Muscle of leg (tissue), 11 donors: ENCODE data around the gene ZNF821. TPM values are rescaled to one million over a fixed set of nuclear protein-coding genes. Genes with fewer than 3 reads are reported as not detected.
"Not testable (repeated sequence)": the region's sequence is repeated elsewhere in the genome, so short reads cannot be mapped to it uniquely, and the experiment has no call there.

Source experiments
- DNase-seq: peaks from one replicate; pipeline ENCODE4 v3.0.0; 2013
- H3K27ac ChIP-seq: one replicate; pipeline ENCODE4 v1.5.1; 2013; ENCODE audit warnings: mild to moderate bottlenecking, low read length, control low read depth
- H3K27me3 ChIP-seq: one replicate; pipeline ENCODE4 v1.6.1; 2013; ENCODE audit warnings: low read length; ENCODE audit not compliant: control insufficient read depth, insufficient read depth
- H3K36me3 ChIP-seq: one replicate; pipeline ENCODE4 v1.6.1; 2013; ENCODE audit warnings: low read length; ENCODE audit not compliant: control insufficient read depth, insufficient read depth
- H3K4me1 ChIP-seq: one replicate; pipeline ENCODE4 v1.6.1; 2013; ENCODE audit warnings: low read length; ENCODE audit not compliant: control insufficient read depth, insufficient read depth
- H3K4me3 ChIP-seq: one replicate; pipeline ENCODE4 v1.5.1; 2013; ENCODE audit warnings: low read length, control low read depth
- H3K9me3 ChIP-seq: replicated peaks from 2 replicates; pipeline ENCODE4 v1.6.1; 2013; ENCODE audit warnings: low read depth, low read length; ENCODE audit not compliant: control insufficient read depth
- WGBS: methylation state at CpG from one replicate; pipeline ENCODE4 v1.1.5; 2013; ENCODE audit warnings: missing lambda C conversion rate; ENCODE audit not compliant: insufficient coverage; 5-methylcytosine and 5-hydroxymethylcytosine counted together
- polyA plus RNA-seq, 8 donors: library from polyadenylated mRNA; unstranded; fragments of 120-200 nt; gene quantifications; one replicate each; pipeline versions ENCODE4 v1.2.1 to v1.2.3, GENCODE V29; 2013; ENCODE audit warnings: inconsistent platforms in 1 of 8, low replicate concordance in 1 of 8; ENCODE audit not compliant: insufficient read length in 8 of 8, insufficient read depth in 1 of 8
- total RNA-seq: library from RNA; stranded (reverse); fragments of 120-200 nt; gene quantifications from one replicate; pipeline ENCODE4 v1.2.4, GENCODE V29; 2013

The ZNF821 gene
- total and polyA plus RNA-seq, 9 donors, result 7.3 to 11.4 (median 8.7) TPM

GRCh38 chr16:71831698-71832097, 52.3 kb downstream of the ZNF821 start:
- not testable (repeated sequence) for DNase-seq, H3K27ac ChIP-seq, H3K9me3 ChIP-seq, H3K4me1 ChIP-seq, H3K36me3 ChIP-seq, H3K4me3 ChIP-seq, H3K27me3 ChIP-seq
- WGBS, result no CpG with 5 or more reads among the region's 3 CpGs

DNA sequence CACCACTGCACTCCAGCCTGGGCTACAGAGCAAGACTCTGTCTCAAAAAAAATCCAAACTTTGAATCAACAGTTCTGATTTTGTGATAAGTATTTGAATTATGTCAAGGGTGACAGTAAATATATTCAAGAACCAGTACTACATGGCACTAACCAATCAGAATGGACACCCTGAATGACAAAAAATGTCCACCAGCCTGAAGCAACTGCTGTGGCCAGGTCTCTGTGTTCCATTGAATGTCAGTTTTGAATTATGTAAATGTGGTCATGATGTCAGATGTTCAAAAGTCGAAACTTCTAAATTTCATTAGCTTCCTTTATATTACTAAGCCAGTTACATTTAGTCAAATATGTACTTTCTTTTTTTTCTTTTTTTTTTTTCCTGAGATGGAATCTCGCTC, 53.6 kb downstream of the ZNF821 start:
- no peaks in the 10 kb centered on the region for H3K4me1 ChIP-seq
- no peak overlapping the region for H3K4me3 ChIP-seq
- H3K27ac ChIP-seq, result no peak overlapping the region
- no peak for DNase-seq
- no peaks in the 10 kb centered on the region for H3K9me3 ChIP-seq
- no CpG with 5 or more reads among the region's 2 CpGs for WGBS
- no peaks in the 10 kb centered on the region for H3K27me3 ChIP-seq
- no peaks in the 10 kb centered on the region for H3K36me3 ChIP-seq

- H3K36me3 ChIP-seq, result no peaks in the 10 kb centered on the region
- H3K4me3 ChIP-seq, result no peak overlapping the region
- 83% methylated on average over 5 of the region's 5 CpGs for WGBS
- no peaks in the 10 kb centered on the region for H3K4me1 ChIP-seq
- DNase-seq, result no peak
- H3K27me3 ChIP-seq, result no peaks in the 10 kb centered on the region
- no peak overlapping the region for H3K27ac ChIP-seq
- H3K9me3 ChIP-seq, result no peaks in the 10 kb centered on the region
Measured at GRCh38 chr16:71826533-71827017, 57.4 kb downstream of the ZNF821 start.

- 78% methylated on average over 4 of the region's 10 CpGs for WGBS
- H3K9me3 ChIP-seq, H3K4me3 ChIP-seq, DNase-seq, H3K4me1 ChIP-seq, H3K27ac ChIP-seq, H3K36me3 ChIP-seq, H3K27me3 ChIP-seq: not testable (repeated sequence)
Measured at GRCh38 chr16:71817155-71817500, 66.9 kb downstream of the ZNF821 start.

- Histone ChIP-seq H3K36me3 (no peaks in the 10 kb centered on the region), H3K4me1 (peaks cover 5% of the 10 kb centered on the region), H3K27me3 (no peaks in the 10 kb centered on the region), H3K27ac (no peak overlapping the region), H3K4me3 (no peak overlapping the region), H3K9me3 (no peaks in the 10 kb centered on the region)
- peak; percentile 25 for DNase-seq
- WGBS, result no CpG with 5 or more reads among the region's 5 CpGs
Measured at GRCh38 chr16:71811261-71811803, 72.7 kb downstream of the ZNF821 start.

DNA sequence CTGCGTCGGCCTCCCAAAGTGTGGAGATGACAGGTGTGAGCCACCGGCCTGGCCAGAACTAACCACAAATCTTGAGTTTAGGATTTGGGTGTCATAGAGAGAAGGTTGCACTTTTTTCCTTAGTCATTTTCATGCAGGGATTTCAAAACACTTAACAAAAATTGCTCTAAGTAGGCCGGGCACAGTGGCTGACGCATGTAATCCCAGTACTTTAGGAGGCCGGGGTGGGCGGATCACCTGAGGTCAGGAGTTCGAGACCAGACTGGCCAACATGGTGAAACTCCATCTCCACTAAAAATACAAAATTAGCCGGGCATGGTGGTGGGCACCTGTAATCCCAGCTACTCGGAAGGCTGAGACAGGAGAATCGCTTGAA, 73.8 kb downstream of the ZNF821 start:
- H3K9me3 ChIP-seq, H3K27ac ChIP-seq, H3K27me3 ChIP-seq, H3K36me3 ChIP-seq, H3K4me1 ChIP-seq, H3K4me3 ChIP-seq: not testable (repeated sequence)
- 94% methylated on average over 10 of the region's 11 CpGs for WGBS
- DNase-seq, result peak; percentile 7

Other genes with a start within 250 kb of the ZNF821 start
- gene PHLPP2, start 159.5 kb downstream of the ZNF821 start, total RNA-seq, result 5.5 TPM
- 1 to 10 TPM; 4.6 to 7.9 (median 5.6) TPM for gene PHLPP2, start 159.5 kb downstream of the ZNF821 start, polyA plus RNA-seq
- gene AP1G1, start 75.3 kb downstream of the ZNF821 start, total RNA-seq, result 33.7 TPM
- gene AP1G1, start 75.3 kb downstream of the ZNF821 start, polyA plus RNA-seq, result 10 to 100 TPM; 34.7 to 42.7 (median 39.5) TPM
- gene ATXN1L, start 38.2 kb downstream of the ZNF821 start, total RNA-seq, result 11.3 TPM
- 10 to 100 TPM; 14.3 to 23.0 (median 18.6) TPM for gene ATXN1L, start 38.2 kb downstream of the ZNF821 start, polyA plus RNA-seq
- gene IST1, start 11.3 kb upstream of the ZNF821 start, total RNA-seq, result 137 TPM
- gene IST1, start 11.3 kb upstream of the ZNF821 start, polyA plus RNA-seq, result 100 to 1,000 TPM; 131 to 168 (median 141) TPM
- gene PKD1L3, start 116.2 kb upstream of the ZNF821 start, total RNA-seq, result 0.09 TPM
- gene PKD1L3, start 116.2 kb upstream of the ZNF821 start, polyA plus RNA-seq, result under 1 TPM in 6 of 8 donors, not detected in 2; 0.02 to 0.21 (median 0.05) TPM
- gene DHODH, start 124.6 kb upstream of the ZNF821 start, total RNA-seq, result 7.2 TPM
- gene DHODH, start 124.6 kb upstream of the ZNF821 start, polyA plus RNA-seq, result 10 to 100 TPM in 5 of 8 donors, 1 to 10 TPM in 3; 7.2 to 12.4 (median 10.5) TPM
- gene HP, start 170.3 kb upstream of the ZNF821 start, total RNA-seq, result 0.13 TPM
- 1 to 10 TPM in 4 of 8 donors, under 1 TPM in 4; 0.48 to 1.5 (median 0.99) TPM for gene HP, start 170.3 kb upstream of the ZNF821 start, polyA plus RNA-seq
- gene HPR, start 179.0 kb upstream of the ZNF821 start, total RNA-seq, result not detected
- under 1 TPM in 3 of 8 donors, not detected in 5; 0.25 to 0.34 (median 0.26) TPM for gene HPR, start 179.0 kb upstream of the ZNF821 start, polyA plus RNA-seq
- 11.3 TPM for gene TXNL4B, start 209.4 kb upstream of the ZNF821 start, total RNA-seq
- gene TXNL4B, start 209.4 kb upstream of the ZNF821 start, polyA plus RNA-seq, result 10 to 100 TPM in 7 of 8 donors, 1 to 10 TPM in 1; 9.8 to 13.5 (median 11.2) TPM
- gene DHX38, start 209.7 kb upstream of the ZNF821 start, total RNA-seq, result 47.3 TPM
- gene DHX38, start 209.7 kb upstream of the ZNF821 start, polyA plus RNA-seq, result 10 to 100 TPM; 48.8 to 63.6 (median 56.4) TPM